Esophagus squamous epithelium (tissue), 5 donors: ENCODE results near the gene PXN. TPM values are rescaled to one million over a fixed set of nuclear protein-coding genes. Genes with fewer than 3 reads are reported as not detected.
A peak's percentile ranks its signal among the peaks of the same experiment; 100 is the strongest.

Experiments
- DNase-seq: peaks from one replicate; lab custom pipeline; 2025; lab: John Stamatoyannopoulos, UW
- H3K27ac ChIP-seq, 4 donors: fragments of 200-600 bp; sonication (generic); one replicate each; pipeline ENCODE4 v1.5.1; 2016 to 2019; ENCODE audit warnings: mild to moderate bottlenecking in 1 of 4
- H3K27me3 ChIP-seq, 4 donors: fragments of 200-600 bp; sonication (generic); 1 replicate in 3 of 4; 2 replicates in 1 of 4; pipeline versions ENCODE4 v1.5.1 to v1.6.0; 2017 to 2021; ENCODE audit warnings: antibody characterized with exemption in 1 of 4
- H3K36me3 ChIP-seq, 3 donors: fragments of 200-600 bp; sonication (generic); one replicate each; pipeline ENCODE4 v1.5.1; 2016 to 2019
- H3K4me1 ChIP-seq, 3 donors: fragments of 200-600 bp; sonication (generic); one replicate each; pipeline ENCODE4 v1.5.1; 2017 to 2019
- H3K4me3 ChIP-seq, 4 donors: fragments of 200-600 bp; sonication (generic); 1 replicate in 3 of 4; 2 replicates in 1 of 4; pipeline ENCODE4 v1.5.1; 2016 to 2019; ENCODE audit warnings: mild to moderate bottlenecking in 2 of 4, moderate library complexity in 1 of 4
- H3K9me3 ChIP-seq, 3 donors: fragments of 200-600 bp; sonication (generic); one replicate each; pipeline ENCODE4 v1.5.1; 2016 to 2019
- POLR2A ChIP-seq, 4 donors: fragments of 450-650 bp; IDR thresholded peaks; one replicate each; pipeline ENCODE4 v1.6.1; 2017; ENCODE audit warnings: antibody characterized with exemption in 4 of 4, mild to moderate bottlenecking in 4 of 4, moderate library complexity in 3 of 4
- WGBS, 2 donors: methylation state at CpG; one replicate each; pipeline ENCODE4 v1.1.5; 2018; 5-methylcytosine and 5-hydroxymethylcytosine counted together
- intact Hi-C: fragments of 100-400 bp; cut with DNase I; formaldehyde crosslinking; loops from one replicate; pipeline ENCODE4 v1.15.0; 2022
- total RNA-seq, 4 donors: library from RNA; depleted of rRNA; stranded (reverse); fragments of >200 nt; gene quantifications; one replicate each; pipeline ENCODE4 v1.1.0, GENCODE V29; 2016
- TF ChIP-seq, protein P1 (sequence below), 6 experiments: fragments of 450-650 bp in 4 of 6; fragments of 200-600 bp in 2 of 6; sonication (generic) in 2 of 6; IDR thresholded peaks; one replicate each; pipeline ENCODE4 v1.5.1; 2016 to 2019; ENCODE audit warnings: antibody characterized with exemption in 6 of 6, mild to moderate bottlenecking in 4 of 6, moderate library complexity in 4 of 6
- donor health status: DM: yes; HTN: yes; CAD: no.

Gene PXN
- total RNA-seq, 4 donors from 2014 or later = 18.2 to 44.4 (median 21.4) TPM

DNA sequence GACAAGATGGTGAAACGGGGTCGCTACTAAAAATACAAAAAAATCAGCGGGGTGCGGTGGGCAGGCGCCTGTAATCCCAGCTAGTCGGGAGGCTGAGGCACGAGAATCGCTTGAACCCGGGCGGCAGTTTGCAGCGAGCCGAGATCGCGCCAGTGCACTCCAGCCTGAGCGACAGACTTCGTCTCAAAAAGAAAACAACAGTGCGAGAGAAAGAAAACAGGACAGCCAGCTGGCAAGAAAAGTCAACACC is 26.8 kb upstream of the PXN start:
- no peaks in the 10 kb centered on the region for H3K36me3 ChIP-seq
- H3K9me3 ChIP-seq = no peaks in the 10 kb centered on the region
- TF ChIP-seq POLR2A (IDR thresholded peaks at IDR 0.05) = no peak
- TF ChIP-seq, protein P1, sequence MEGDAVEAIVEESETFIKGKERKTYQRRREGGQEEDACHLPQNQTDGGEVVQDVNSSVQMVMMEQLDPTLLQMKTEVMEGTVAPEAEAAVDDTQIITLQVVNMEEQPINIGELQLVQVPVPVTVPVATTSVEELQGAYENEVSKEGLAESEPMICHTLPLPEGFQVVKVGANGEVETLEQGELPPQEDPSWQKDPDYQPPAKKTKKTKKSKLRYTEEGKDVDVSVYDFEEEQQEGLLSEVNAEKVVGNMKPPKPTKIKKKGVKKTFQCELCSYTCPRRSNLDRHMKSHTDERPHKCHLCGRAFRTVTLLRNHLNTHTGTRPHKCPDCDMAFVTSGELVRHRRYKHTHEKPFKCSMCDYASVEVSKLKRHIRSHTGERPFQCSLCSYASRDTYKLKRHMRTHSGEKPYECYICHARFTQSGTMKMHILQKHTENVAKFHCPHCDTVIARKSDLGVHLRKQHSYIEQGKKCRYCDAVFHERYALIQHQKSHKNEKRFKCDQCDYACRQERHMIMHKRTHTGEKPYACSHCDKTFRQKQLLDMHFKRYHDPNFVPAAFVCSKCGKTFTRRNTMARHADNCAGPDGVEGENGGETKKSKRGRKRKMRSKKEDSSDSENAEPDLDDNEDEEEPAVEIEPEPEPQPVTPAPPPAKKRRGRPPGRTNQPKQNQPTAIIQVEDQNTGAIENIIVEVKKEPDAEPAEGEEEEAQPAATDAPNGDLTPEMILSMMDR (IDR thresholded peaks at IDR 0.05) = no peak
- peaks cover 8 to 26% (median 11%) of the 10 kb centered on the region in 3 donors for H3K4me1 ChIP-seq
- WGBS, 2 donors = 0 to 1% methylated on average over 17 of the region's 17 CpGs
- peak overlapping the region; percentile 91 to 98 (median 96) for H3K27ac ChIP-seq
- H3K27me3 ChIP-seq = no peaks in the 10 kb centered on the region
- H3K4me3 ChIP-seq = peak overlapping the region; percentile 44 to 69 (median 57)
- intact Hi-C loops = no loop called here
- no peak for DNase-seq

DNA sequence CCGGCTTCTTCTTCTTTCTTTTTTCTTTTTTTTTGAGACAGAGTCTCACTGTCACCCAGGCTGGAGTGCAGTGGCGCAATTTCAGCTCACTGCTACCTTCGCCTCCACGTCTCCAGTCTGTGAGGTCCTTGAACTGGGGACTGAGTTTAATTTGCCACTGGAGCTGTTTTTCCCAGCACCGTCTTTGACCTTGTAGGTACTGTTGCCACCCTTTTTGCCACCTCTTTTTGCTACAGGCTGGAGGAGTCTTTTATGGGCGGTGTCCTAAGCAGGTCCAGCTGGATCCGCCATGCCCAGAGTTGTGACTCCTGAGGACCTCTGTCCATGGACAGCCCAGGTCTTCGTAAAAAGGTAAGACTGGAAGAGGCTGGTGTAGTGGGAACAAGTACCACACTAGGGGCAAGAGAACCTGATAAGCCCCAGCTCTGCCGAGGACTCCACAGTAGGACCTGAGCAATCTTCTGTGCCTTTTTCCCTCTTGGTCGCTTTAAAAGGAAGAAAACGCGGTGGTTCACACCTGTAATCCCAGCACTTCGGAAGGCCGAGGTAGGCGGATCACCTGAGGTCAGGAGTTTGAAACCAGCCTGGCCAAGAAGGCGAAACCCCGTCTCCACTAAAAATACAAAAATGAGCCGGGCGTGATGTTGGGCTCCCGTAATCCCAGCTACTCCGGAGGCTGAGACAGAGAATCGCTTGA is 25.2 kb upstream of the PXN start:
- Histone ChIP-seq H3K4me3 (peak overlapping the region; percentile 5 to 69 (median 57)), H3K27me3 (no peaks in the 10 kb centered on the region), H3K9me3 (no peaks in the 10 kb centered on the region), H3K4me1 (peaks cover 8 to 34% (median 11%) of the 10 kb centered on the region in 3 donors), H3K36me3 (no peaks in the 10 kb centered on the region), H3K27ac (peak overlapping the region; percentile 91 to 98 (median 96))
- no peak for DNase-seq
- no peak for TF ChIP-seq POLR2A (IDR thresholded peaks at IDR 0.05)
- TF ChIP-seq, protein P1 (IDR thresholded peaks at IDR 0.05) = no peak
- 22 to 27% methylated on average over 10 to 12 of the region's 22 CpGs for WGBS, 2 donors
- intact Hi-C loops = no loop called here

DNA sequence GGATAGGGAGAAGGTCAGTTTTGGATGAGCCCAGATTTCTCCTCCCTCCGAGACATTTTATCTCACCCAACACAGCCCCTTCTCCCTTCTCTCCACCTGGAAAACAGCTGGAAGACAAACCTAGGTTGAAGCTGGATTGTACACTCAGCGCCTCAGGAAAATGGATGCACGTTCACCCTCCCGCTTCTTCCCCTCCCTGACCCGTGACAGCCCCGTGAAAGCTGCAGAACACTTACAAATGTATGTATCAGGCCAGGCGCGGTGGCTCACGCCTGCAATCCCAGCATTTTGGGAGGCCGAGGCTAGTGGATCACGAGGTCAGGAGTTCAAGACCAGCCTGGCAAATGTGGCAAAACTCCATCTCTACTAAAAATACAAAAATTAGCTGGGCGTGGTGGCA is 22.0 kb upstream of the PXN start:
- DNase-seq = no peak
- intact Hi-C loops = no loop called here

DNA sequence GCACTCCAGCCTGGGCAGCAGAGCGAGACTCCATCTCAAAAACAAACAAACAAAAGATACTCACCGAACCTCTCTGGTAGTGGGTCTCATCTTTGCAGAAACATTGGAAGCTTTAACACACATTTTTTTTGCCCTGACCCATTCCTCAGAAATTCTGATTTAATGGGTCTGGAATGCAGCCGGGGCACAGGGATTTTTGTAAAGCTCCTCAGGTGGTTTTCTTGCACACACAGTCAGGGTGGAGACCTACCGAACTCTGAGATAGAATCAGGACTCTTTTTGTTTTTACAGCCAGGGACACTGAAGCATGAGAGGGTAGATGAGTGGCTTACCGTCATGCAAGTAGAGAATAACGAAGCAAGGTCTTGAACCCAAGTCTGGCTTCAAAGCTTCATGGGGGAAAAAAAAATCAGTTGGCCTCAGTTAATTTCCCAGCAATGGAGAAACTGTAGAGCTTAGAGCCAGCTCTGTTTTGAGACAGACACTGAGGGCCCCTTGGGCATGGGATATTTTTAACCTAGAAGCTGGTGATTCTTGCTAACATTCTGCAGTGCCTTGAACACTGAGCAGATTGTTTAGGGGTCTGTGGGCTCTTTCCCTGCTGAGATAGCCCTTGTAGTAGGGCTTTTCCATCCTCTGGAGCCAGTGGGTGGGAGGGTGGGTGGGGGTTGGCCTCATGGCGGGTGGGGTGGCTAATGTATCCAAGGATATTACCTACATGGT is 21.4 kb upstream of the PXN start:
- H3K4me3 ChIP-seq = no peak overlapping the region
- H3K27me3 ChIP-seq = no peaks in the 10 kb centered on the region
- TF ChIP-seq, protein P1 (IDR thresholded peaks at IDR 0.05) = no peak
- no peak for TF ChIP-seq POLR2A (IDR thresholded peaks at IDR 0.05)
- H3K4me1 ChIP-seq = peaks cover 7 to 27% (median 8%) of the 10 kb centered on the region in 3 donors
- WGBS, 2 donors = 38 to 52% methylated on average over 6 of the region's 7 CpGs
- no peak for DNase-seq
- H3K36me3 ChIP-seq = no peaks in the 10 kb centered on the region
- H3K9me3 ChIP-seq = no peaks in the 10 kb centered on the region
- intact Hi-C loops = no loop called here
- H3K27ac ChIP-seq = no peak overlapping the region

More for the DNA sequence above, 22.0 kb upstream of the PXN start:
- H3K27me3 ChIP-seq = no peaks in the 10 kb centered on the region
- H3K36me3 ChIP-seq = no peaks in the 10 kb centered on the region
- TF ChIP-seq, protein P1 (IDR thresholded peaks at IDR 0.05) = no peak
- TF ChIP-seq POLR2A (IDR thresholded peaks at IDR 0.05) = no peak
- no peak overlapping the region for H3K27ac ChIP-seq
- H3K4me3 ChIP-seq = no peak overlapping the region
- peaks cover 7 to 27% (median 8%) of the 10 kb centered on the region in 3 donors for H3K4me1 ChIP-seq
- 80 to 89% methylated on average over 5 to 12 of the region's 12 CpGs for WGBS, 2 donors
- H3K9me3 ChIP-seq = no peaks in the 10 kb centered on the region

DNA sequence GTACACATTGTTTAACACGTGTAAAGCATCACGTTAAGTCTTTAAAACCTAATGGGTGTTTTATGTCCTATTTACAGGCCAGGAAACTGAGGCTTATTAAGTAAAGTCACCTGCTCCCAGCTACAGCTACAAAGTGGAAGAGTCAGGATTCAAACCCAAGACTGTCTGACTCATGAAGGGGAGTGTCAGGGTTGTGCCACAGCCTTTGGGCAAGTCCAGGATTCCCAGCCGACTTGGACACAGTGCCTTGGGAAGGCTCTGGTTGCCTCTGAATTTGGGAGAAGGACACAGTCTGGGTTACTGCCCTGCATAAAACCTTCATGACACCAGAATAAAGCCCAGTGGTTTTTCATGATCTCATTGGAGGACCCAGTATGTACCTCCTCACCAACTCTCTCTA is 18.9 kb upstream of the PXN start:
- no peaks in the 10 kb centered on the region for H3K36me3 ChIP-seq
- 66 to 72% methylated on average over 3 of the region's 3 CpGs for WGBS, 2 donors
- intact Hi-C loops = no loop called here

More for the DNA sequence above, 18.9 kb upstream of the PXN start:
- Histone ChIP-seq H3K4me1 (peaks cover 0 to 11% (median 0%) of the 10 kb centered on the region in 3 donors), H3K27me3 (no peaks in the 10 kb centered on the region), H3K4me3 (no peak overlapping the region), H3K9me3 (no peaks in the 10 kb centered on the region), H3K27ac (no peak overlapping the region)
- no peak for TF ChIP-seq POLR2A (IDR thresholded peaks at IDR 0.05)
- TF ChIP-seq, protein P1 (IDR thresholded peaks at IDR 0.05) = no peak
- no peak for DNase-seq
